HG03025 (cell line): ENCODE results near the gene SLC22A14.
A peak's percentile ranks its signal among the peaks of the same experiment; 100 is the strongest.

Source experiments
- ATAC-seq: cut with Tn5 transposase; IDR thresholded peaks from one replicate; pipeline ENCODE4 v1.9.1; 2021; ENCODE audit warnings: mild to moderate bottlenecking, moderate library complexity; ENCODE audit not compliant: unreplicated experiment, low FRiP score

The SLC22A14 gene

GRCh38 chr3:38337703-38338102, 55.6 kb downstream of the SLC22A14 start:
- ATAC-seq, result no peak

- ATAC-seq, result no peak
Measured at GRCh38 chr3:38343797-38344594, 61.9 kb downstream of the SLC22A14 start.

GRCh38 chr3:38345879-38346586, 63.9 kb downstream of the SLC22A14 start:
- ATAC-seq, result no peak

- ATAC-seq, result peak; percentile 98
Measured at GRCh38 chr3:38346587-38347410, 64.7 kb downstream of the SLC22A14 start, which contains the start of gene XYLB. Gene XYLB, plus strand, starts transcription at chr3:38346785. Its CDS starts 84 bp downstream, at chr3:38346869.

GRCh38 chr3:38347421-38348200, 65.5 kb downstream of the SLC22A14 start:
- ATAC-seq, result no peak

- ATAC-seq, result no peak
Measured at GRCh38 chr3:38348903-38349302, 66.8 kb downstream of the SLC22A14 start.

- ATAC-seq, result no peak
Measured at GRCh38 chr3:38349684-38350359, 67.7 kb downstream of the SLC22A14 start.

- ATAC-seq, result no peak
Measured at GRCh38 chr3:38353151-38353550, 71.1 kb downstream of the SLC22A14 start.

GRCh38 chr3:38354588-38355330, 72.7 kb downstream of the SLC22A14 start:
- no peak for ATAC-seq

- ATAC-seq, result no peak
Measured at GRCh38 chr3:38359038-38359437, 76.9 kb downstream of the SLC22A14 start.

GRCh38 chr3:38360345-38360744, 78.3 kb downstream of the SLC22A14 start:
- ATAC-seq, result no peak

GRCh38 chr3:38361496-38361895, 79.4 kb downstream of the SLC22A14 start:
- ATAC-seq, result no peak

- ATAC-seq, result no peak
Measured at GRCh38 chr3:38362825-38363224, 80.7 kb downstream of the SLC22A14 start.

- no peak for ATAC-seq
Measured at GRCh38 chr3:38364721-38365400, 82.8 kb downstream of the SLC22A14 start.

- no peak for ATAC-seq
Measured at GRCh38 chr3:38365469-38366062, 83.5 kb downstream of the SLC22A14 start.

GRCh38 chr3:38366082-38366481, 84.0 kb downstream of the SLC22A14 start:
- ATAC-seq, result no peak

GRCh38 chr3:38367779-38368178, 85.7 kb downstream of the SLC22A14 start:
- ATAC-seq, result no peak
